Gastrocnemius medialis (tissue), 4 donors: ENCODE measurements around the gene GMPR2.

Source experiments
- CTCF ChIP-seq, 5 experiments: fragments of 450-650 bp in 3 of 5; fragments of 200-600 bp in 2 of 5; sonication (generic) in 2 of 5; IDR thresholded peaks in 4 of 5; conservative IDR thresholded peaks in 1 of 5; 1 replicate in 4 of 5; 2 replicates in 1 of 5; pipeline ENCODE4 v1.5.1; 2016 to 2019; ENCODE audit warnings: antibody characterized with exemption in 5 of 5, mild to moderate bottlenecking in 3 of 5, moderate library complexity in 3 of 5
- POLR2A ChIP-seq, 2 donors: fragments of 450-650 bp; IDR thresholded peaks; one replicate each; pipeline ENCODE4 v1.6.1; 2017; ENCODE audit warnings: antibody characterized with exemption in 2 of 2, mild to moderate bottlenecking in 2 of 2, moderate library complexity in 2 of 2

GRCh38 chr14:24277071-24277470 is 44.3 kb downstream of the GMPR2 start:
- TF ChIP-seq POLR2A (IDR thresholded peaks at IDR 0.05), result no peak
- TF ChIP-seq CTCF (IDR thresholded peaks at IDR 0.05 in 4 of 5, conservative IDR thresholded peaks at IDR 0.05 in 1 of 5), result no peak
